ENCODE results near the gene ASB10.

DNA sequence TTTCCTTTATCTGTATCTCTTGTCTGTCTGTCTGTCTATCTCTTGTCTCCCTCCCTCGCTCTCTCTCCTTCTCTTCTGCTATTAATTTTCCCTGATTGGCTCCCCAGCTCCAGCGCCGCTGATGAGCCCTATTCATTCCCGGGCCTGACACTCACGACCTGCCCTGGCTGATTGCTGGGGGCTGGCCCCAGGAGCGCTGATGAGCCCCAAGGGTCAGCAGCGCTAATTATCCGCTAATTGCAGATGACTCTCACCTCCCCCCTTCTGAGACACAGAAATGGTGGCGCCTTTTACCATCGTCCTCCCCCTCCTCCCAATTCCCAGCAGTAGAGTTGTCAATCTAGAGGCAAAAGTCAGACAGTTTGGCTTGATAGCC lies 18.3 kb downstream of the ASB10 start:
- no peak for TF ChIP-seq CTCF (IDR thresholded peaks at IDR 0.05)
- TF ChIP-seq POLR2A (IDR thresholded peaks at IDR 0.05), result no peak
